HG03135 (cell line): Measurements from ENCODE around the gene ZG16B.

ENCODE experiments used
- ATAC-seq: cut with Tn5 transposase; IDR thresholded peaks from one replicate; pipeline ENCODE4 v1.9.1; 2021; ENCODE audit warnings: mild to moderate bottlenecking, moderate library complexity; ENCODE audit not compliant: unreplicated experiment

ZG16B gene

DNA sequence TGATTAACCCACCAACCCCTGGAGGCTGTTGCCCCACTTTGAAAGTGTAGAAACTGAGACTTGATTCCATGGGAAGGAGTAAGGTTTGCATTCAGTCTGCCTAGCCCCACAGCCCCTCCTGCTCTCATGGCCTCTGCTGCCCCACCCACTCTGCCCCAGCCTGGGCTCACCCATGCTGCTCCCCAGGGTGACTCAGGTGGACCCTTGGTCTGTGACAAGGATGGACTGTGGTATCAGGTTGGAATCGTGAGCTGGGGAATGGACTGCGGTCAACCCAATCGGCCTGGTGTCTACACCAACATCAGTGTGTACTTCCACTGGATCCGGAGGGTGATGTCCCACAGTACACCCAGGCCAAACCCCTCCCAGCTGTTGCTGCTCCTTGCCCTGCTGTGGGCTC lies 25.4 kb upstream of the ZG16B start:
- ATAC-seq = no peak

DNA sequence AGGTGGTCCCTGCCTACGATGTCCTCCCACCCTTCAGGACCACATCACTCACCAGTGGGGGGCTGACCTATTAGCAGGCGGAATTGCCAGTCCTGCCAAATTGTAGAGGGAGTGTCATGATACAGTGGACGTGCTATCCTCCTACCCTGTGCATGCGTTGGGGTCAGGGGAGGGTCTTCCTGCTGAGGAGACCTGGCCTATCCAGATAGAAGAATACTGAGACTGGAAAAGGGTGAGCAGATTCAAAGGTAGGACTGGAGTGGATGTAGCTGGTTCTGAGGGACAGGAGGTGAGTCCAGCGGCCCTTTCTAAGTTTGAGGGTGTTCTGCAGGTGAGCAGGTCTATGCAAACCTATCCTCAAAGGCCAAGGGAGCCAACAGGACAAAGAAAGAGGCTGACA lies 23.8 kb upstream of the ZG16B start:
- ATAC-seq = no peak

DNA sequence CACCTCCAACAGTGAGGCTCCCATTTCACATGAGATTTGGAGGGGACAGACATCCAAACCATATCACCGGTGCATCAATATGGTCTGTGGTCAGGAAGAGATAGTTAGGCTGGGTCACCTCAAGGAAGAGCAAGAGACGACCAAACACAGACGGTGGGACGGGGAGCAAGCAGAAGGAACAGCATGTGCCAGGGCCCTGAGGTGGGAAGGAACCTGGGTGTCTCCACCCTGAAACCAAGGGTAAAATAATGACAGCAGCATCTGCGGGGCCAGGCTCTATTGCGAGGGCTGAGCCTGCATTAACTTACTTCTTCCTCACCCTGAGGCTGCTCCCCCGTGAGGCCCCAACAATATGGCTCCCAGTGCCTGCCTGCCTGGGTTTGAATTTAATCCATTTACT lies 21.9 kb upstream of the ZG16B start:
- ATAC-seq = no peak

DNA sequence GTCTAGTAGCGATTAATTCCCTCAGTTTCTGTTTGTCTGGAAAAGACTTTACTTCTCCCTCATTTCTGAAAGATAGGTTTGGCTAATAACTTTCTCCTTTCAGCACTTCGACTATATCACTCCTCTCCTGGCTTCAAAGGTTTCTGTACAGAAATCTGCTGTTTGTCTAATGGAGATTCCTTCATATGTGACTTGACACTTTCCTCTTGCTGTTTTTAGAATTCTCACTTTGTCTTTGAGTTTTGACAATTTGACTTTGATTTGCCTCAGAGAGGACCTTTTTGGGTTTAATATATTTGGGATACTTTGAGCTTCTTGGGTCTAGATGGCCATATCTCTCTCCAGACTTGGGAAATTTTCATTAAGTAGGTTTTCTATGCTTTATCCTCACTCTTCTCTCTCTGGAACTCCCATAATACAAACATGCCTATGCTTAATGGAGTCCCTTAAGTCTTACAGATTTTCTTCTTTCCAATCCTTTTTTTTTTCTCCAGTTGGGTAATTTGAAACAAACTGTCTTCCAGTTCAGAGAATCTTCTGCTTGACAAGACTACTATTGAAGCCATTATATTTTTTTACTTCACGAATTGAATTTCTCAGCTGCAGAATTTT lies 20.8 kb upstream of the ZG16B start:
- ATAC-seq = no peak

DNA sequence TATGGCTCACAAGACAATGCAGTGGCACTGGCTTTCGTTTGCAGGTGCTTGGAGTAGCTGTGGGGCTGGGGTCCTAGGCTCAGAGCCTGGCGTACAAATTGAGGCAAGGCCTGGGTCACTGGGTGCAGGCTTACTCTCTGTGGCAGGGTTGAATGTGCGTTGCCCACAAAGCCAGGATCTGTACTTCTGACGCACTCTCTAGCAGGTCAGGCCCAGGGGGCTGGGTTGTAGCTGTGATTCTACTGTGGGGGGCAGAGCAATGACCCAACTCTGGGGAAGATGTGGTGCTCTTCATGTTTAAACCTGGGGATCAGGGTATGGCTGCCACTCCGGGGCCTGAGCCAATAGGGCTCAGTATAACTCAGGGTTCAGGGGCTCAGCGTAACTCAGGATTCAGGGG lies 19.5 kb upstream of the ZG16B start:
- ATAC-seq = no peak

DNA sequence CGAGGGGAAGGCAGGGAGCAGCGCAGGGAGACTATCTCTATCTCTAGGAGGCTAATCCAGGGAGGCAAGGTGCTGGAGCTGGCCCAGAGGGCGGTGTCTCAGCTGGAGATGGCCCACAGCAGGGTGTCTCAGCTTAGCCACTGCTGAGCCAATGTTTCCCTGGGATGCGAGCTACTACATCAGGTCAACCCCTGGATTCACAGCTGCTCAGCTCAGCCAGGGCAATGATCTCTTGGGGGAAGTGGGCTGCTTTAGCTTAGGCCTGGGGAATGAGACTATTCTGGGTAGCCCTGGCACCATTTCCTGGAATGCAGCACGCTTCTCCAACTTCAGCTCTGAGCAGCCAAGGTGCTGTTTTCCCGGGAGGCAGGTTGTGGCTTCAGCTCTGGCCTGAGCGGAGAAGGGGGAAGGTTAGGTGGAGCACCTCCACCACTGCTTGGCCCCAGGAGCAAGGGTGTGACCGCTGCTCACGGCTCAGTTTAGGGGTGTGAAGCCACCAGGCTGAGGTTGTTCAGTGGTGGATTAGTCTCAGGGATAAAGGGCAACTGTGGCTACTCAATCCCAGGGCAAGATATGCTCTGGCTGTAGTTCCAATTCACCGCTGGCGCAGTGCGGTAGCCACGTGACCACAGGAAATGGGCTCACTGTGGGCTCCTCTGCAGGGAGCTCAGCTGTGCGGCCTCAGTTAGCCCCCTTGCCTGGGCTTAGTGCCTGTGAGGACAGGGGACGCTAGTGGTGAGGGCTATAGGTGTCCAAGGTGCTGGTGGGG lies 18.2 kb upstream of the ZG16B start:
- ATAC-seq = no peak

DNA sequence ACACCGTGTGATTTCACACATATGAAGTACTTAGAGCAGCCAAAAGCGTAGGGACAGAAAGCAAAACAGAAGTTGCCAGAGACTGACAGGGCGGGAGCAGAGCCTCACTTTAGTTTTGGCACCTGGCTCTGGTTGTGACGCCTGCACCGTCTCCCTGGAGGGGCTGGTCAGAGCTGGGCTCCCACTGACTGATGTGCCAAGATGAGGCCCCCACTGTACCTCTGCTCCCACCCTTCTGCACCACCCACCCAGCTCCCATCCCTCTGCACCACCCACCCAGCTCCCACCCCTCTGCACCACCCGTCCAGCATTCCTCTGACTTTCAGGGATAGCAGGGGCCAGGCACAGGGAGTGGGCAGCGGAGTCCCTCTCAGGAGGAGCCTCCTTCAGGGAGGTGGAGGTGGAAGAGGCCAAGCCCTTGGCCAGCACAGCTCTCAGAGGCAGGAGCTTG lies 16.3 kb upstream of the ZG16B start:
- no peak for ATAC-seq

DNA sequence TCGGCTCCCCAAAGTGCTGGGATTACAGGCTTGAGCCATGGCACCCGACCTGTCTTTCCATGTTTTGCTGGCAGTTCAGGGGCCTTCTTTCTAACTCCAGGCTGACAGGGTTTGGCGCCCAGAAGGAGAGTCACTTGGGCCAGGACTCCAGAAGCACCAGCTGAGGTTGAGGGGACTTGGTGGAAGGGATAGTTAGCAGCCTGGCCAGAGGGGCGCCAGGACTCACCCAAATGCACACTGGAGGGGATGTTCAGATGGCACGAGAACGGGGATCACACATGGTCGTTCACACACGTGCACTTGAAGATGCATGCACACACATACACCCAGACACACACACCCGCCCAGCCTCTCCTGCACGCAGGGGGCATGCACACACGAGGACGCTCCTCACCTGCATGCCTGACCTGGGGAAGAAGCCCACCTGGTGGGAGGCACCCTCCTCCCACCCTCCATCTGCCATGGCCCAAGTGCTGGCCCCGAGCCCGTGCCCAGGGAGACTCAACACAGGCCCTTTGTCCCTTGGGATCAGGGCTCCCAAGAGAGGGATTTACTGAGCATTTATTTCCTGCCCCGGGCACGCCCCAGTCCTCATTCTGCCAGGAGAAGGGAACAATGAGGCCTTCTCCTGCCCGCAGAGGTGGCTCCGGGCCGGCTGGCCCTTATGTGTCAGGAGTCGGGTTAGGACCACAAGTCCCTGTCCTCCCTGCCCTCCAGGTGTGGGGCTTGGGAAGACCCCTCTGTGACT lies 15.4 kb upstream of the ZG16B start:
- ATAC-seq = no peak

DNA sequence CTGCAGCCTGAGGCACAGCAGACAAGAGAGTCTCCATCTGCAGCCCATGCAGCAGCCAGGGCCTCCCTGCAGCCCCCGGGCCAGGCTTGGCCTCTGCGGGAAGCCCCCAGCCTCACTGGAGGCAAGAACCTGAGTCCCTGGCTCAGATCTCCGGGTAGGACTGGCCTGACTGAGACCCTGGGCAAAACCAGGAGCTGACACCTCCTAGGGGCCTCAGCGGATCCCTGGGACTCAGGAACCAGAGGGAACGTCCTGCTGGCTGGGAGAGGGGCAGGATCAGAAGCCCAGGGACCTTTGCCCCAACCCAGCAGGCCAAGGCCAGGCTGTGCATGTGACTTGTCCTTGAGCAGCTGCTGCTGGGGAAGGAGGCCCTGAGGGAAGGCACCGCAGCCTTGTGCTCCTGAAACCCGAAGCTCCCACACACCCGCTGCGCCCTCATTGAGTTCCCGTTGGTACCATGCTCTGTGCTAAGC lies 14.8 kb upstream of the ZG16B start:
- no peak for ATAC-seq

DNA sequence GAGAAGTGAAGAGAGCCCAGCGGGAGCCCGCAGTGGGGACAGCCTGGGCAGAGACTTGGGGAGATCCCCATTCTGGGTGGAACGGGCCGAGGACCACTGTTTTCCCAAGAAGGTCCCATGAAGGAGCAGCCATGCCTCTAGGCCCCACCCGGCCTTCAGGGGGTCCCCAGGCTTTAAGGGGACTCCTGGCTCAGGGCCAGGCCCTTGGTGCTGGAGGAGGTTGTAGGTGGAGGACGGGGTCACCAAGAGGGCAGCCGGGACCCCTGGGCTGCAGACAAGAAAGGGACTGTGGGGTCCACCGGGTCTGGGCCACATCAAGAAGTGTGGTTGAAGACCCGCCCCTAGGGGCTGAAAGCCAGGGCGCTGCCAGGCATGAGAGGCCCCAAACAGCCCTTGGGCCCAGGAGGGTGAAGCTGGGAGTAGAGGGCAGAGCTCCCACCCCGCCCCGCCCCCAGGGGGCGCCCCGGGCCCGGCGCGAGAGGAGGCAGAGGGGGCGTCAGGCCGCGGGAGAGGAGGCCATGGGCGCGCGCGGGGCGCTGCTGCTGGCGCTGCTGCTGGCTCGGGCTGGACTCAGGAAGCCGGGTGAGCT lies 13.3 kb upstream of the ZG16B start, which contains the start of gene PRSS21:
Gene PRSS21, plus strand, starts transcription at position 487 of the 589 bp plus-strand sequence. Its CDS starts 32 bp downstream, at position 519.
- ATAC-seq = no peak

DNA sequence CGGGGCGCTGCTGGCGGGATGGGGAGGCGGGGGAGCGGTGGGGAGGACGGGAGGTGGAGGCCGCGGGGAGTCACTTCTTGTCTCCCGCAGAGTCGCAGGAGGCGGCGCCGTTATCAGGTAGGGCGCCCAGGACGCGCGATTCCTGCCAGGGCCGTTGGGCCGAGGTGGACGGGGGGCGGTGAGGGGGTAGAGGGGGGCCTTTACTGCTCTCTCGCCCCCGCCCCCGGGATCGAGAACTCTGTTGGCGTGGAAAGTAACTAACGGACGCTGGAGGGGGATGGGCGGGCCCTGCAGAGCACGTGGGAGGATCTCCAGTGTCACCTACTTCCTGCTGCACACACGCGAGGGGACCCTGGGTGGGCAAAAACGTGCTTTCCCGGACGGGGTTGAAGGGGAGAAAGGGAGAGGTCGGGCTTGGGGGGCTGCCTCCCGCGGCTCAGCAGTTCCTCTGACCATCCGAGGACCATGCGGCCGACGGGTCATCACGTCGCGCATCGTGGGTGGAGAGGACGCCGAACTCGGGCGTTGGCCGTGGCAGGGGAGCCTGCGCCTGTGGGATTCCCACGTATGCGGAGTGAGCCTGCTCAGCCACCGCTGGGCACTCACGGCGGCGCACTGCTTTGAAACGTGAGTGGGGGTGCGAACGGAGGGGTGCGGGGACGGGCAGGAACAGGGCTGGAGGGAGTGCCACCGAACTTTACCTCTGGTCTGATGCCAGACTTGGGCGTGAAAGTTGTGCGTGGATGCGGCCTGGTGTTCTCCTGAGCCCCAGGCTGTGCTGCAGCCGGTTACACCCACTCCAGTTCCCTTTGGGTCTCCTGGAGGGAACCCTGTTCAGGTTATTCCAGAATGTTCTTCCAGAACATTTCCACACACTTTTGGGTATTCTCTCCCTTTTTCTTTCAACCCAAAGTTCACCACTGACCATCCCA lies 12.5 kb upstream of the ZG16B start:
- ATAC-seq = no peak

DNA sequence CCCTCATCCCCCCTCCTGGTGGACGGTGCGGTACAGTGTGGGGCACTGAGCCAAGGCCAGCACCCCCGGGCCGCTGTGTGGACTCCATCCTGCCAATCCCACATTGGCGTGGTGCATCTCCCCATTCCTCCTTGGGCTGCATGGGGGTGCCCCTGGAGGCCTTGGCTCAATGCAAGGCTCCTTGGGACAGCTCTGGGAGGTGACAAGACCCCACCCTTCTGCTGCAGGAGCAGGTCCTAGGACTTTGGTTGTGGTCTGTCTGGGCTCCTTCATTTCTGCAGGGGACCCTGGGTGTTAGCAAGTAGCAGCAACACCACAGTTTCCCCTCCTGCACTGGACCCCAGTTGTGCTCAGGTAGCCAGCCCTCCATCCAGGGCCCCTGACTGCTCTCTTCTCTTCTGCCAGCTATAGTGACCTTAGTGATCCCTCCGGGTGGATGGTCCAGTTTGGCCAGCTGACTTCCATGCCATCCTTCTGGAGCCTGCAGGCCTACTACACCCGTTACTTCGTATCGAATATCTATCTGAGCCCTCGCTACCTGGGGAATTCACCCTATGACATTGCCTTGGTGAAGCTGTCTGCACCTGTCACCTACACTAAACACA lies 11.7 kb upstream of the ZG16B start:
- no peak for ATAC-seq

DNA sequence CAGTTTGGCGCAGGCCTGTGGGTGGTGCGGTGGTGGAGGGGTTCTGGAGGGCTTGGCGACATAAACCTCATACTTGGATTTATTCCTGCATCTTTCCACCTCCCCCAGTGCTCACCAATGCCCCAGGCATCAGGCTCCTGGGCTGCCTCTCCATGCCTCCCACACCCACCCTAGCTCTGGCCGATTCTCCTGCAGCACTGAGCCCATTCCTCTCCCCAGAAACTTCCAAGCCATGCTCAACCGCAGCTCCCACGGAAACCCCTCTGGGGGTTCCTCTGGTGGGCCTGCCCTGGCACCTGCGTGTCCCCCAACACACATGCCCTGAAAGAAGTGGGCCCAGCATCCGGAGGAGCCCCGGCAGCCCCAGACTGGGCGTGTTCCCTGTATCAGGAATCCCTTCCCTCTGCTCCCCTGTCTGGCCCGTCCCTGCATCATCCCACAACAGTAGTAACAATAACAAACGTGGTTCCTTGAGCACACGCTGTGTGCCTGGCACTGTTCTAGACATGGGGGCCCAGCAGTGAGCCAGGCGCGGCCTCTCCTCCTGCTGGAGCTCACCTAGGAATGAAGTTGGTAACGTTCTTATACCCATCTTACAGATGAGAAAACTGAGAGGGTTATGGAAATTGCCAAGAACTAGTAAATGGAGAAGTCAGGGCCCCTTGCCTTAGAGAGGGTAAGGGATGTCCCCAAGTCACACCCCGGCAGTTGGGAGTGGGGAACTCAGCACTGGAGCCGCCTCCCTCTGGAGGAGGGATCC lies 10.7 kb upstream of the ZG16B start:
- no peak for ATAC-seq

DNA sequence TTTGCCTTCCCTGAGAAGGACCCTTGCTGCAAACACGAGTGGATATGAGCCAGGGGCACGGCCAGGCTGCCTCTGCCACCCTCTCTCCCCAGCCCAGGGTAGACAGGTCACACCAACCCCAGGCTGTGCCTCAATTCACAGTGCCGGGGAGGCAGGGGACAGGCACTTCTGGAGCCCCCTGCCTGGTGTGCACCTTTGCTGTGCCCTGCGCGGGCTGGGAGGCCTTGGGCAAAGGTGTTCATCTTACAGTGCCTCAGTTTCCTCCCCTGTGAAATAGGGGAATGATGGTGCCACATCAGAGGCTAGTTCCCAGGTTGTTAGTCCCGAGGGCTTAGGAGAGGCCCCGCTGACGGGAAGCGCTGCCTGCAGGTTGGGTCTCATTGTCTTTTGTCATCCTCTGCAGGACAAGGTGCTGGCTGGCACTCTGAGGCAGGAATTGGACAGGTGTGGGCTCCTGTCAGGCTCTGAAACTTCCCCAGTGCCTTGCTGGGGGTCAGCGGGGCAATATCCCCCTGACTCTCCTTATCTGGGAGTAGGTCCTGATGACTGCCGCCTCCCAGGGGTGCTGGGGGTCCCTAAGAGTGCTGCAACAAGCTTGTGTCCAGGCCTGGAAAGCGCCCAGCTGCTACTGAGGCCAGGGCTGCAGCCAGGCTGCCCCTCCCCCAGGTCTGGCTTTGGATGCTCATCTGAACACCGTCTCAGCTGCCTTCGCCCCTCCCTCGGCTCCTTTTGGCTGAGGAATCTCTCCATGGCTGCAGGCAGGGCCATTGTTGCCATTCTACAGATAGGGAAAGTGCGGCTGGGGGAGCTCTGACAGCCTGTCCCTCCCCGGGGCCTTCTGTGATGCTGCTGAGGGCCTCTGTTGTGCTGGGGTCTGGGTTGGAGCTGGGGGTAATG lies 9.9 kb upstream of the ZG16B start:
- ATAC-seq = no peak

DNA sequence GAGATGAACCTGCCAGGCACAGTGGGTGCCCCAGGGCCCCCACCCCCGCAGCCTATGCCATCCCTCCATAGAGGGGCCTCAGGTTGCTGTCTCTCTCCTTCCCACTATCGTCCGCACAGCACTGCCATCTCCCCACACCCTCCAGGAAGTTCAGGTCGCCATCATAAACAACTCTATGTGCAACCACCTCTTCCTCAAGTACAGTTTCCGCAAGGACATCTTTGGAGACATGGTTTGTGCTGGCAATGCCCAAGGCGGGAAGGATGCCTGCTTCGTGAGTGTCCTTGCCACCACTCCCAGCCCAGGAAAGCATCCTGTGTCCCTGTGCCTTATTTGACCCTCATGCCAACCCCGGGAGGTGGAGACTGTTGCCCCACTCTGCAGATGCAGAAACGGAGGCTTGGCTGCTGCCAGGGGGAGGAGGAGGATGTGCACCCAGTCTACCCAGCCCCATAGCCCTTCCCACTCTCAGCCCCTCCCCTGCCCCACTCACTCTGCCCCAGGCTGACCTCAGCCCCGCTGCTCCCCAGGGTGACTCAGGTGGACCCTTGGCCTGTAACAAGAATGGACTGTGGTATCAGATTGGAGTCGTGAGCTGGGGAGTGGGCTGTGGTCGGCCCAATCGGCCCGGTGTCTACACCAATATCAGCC lies 9.1 kb upstream of the ZG16B start:
- ATAC-seq = no peak

DNA sequence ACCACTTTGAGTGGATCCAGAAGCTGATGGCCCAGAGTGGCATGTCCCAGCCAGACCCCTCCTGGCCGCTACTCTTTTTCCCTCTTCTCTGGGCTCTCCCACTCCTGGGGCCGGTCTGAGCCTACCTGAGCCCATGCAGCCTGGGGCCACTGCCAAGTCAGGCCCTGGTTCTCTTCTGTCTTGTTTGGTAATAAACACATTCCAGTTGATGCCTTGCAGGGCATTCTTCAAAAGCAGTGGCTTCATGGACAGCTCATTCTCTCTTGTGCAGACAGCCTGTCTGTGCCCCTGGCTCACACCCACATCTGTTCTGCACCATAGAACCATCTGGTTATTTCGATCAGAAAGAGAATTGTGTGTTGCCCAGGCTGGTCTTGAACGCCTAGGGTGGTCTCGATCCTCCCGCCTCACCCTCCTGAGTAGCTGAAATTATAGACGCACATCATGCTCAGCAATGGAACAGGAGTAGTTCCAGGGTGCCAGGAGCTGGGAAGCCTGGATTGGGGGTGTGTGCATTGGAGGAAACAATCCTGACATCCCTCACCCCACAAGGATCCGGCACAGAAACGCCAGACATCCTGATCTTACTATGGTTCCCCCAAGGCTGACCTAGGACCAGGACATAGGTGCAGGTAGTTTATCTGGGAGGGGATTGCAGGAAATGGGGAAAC lies 8.5 kb upstream of the ZG16B start:
- ATAC-seq = no peak

DNA sequence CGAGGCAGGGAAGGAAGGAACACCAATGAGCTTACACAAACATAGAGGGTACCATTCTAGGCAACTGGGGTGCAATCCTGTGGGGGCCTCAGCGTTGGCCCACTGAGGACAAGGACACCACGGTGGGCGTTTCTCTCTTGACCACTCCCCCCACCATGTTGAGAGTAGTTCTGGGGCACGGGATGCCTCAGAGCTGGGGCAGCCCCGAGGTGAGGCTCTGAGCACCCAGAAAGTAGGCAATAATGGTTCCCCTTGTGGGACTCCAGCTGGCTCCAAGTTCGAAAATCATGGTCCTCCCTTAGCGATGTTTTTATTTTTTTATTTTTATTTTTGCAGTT lies 8.0 kb upstream of the ZG16B start:
- no peak for ATAC-seq
